ENCODE results near the gene ZBTB44.
"Not testable (repeated sequence)": the region's sequence is repeated elsewhere in the genome, so short reads cannot be mapped to it uniquely, and the experiment has no call there.

ZBTB44 gene

GRCh38 chr11:130245375-130245774 is 69.3 kb downstream of the ZBTB44 start:
- DNase-seq, result not testable (repeated sequence)

- DNase-seq, result no peak
Observed at GRCh38 chr11:130244848-130245247, 69.9 kb downstream of the ZBTB44 start.

GRCh38 chr11:130243816-130244215 is 70.9 kb downstream of the ZBTB44 start:
- no peak for DNase-seq

- DNase-seq, result no peak
Observed at GRCh38 chr11:130241713-130242112, 73.0 kb downstream of the ZBTB44 start.

- DNase-seq, result no peak
Observed at GRCh38 chr11:130237282-130238006, 77.3 kb downstream of the ZBTB44 start.

GRCh38 chr11:130234315-130234714 is 80.4 kb downstream of the ZBTB44 start:
- no peak for DNase-seq

- not testable (repeated sequence) for DNase-seq
Observed at GRCh38 chr11:130233888-130234287, 80.8 kb downstream of the ZBTB44 start.

- DNase-seq, result not testable (repeated sequence)
Observed at GRCh38 chr11:130233486-130233885, 81.2 kb downstream of the ZBTB44 start.

GRCh38 chr11:130227373-130227772 is 87.3 kb downstream of the ZBTB44 start:
- no peak for DNase-seq

- DNase-seq, result no peak
Observed at GRCh38 chr11:130223291-130223971, 91.3 kb downstream of the ZBTB44 start.

- no peak for DNase-seq
Observed at GRCh38 chr11:130220311-130221035, 94.2 kb downstream of the ZBTB44 start.

- DNase-seq, result no peak
Observed at GRCh38 chr11:130219148-130219547, 95.6 kb downstream of the ZBTB44 start.

GRCh38 chr11:130218501-130219070 is 96.1 kb downstream of the ZBTB44 start:
- DNase-seq, result no peak

- no peak for DNase-seq
Observed at GRCh38 chr11:130217133-130218031, 97.3 kb downstream of the ZBTB44 start.

- DNase-seq, result no peak
Observed at GRCh38 chr11:130216591-130217132, 98.1 kb downstream of the ZBTB44 start.

- DNase-seq, result no peak
Observed at GRCh38 chr11:130216221-130216550, 98.5 kb downstream of the ZBTB44 start.

GRCh38 chr11:130215531-130216220 is 99.0 kb downstream of the ZBTB44 start:
- DNase-seq, result no peak

GRCh38 chr11:130214861-130215530 is 99.7 kb downstream of the ZBTB44 start:
- DNase-seq, result no peak

- no peak for DNase-seq
Observed at GRCh38 chr11:130213979-130214281, 100.8 kb downstream of the ZBTB44 start.

GRCh38 chr11:130213143-130213978 is 101.4 kb downstream of the ZBTB44 start:
- peak in 1 of 2 experiments; percentile 49 for DNase-seq
